ENCODE results near the gene ATP6AP1. TPM values are rescaled to one million over a fixed set of nuclear protein-coding genes. Genes with fewer than 3 reads are reported as not detected.

Gene ATP6AP1
- total and polyA plus RNA-seq, 9 of the 15 experiments (the other 6 are each of a cell fraction or from before 2014, with no cell fraction given) = 8.3 to 90.5 (median 52.9) TPM

DNA sequence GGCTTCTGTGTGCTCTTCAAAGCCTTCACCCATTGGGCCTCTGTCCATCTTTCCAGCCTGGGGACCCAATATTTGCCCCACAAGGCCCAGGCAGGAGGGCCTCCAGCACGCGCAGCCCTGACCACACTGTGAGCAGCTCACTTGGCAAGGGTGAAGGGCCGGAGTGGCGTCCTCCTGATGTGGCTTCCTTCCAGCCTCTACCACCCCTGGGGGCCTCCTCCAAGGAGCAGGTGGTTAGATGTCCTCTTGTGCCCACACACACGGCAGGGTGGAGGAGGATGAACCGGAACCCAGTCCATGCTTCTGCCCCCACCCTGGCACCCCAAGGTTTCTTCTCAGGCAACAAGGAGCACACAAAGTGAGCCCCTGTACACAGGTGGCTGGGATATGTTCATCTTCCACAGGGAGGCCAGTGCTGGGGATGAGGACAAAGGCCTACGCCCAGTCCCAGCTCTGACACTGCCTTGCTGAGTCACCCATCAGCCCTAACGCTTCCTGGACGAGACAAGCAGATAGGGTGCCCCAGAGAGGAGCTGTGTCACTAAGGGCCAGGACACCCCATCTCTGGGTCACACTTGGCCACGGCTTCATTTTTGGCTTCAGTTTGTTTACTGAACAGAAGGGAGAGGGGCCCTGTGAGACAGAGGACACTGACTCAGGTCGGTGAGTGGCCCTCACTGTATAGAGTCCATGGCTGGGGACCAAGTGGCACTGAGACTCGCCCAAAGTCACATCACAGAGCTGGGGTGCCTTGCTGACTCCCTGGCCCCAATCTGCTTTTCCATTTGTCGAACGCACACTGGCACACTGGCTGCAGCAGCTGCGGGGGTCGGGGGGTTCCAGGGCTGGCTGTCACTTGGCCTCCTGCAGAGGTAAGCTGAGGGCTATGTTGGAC, 56.0 kb downstream of the ATP6AP1 start (continued):
- TF ChIP-seq UBTF (IDR thresholded peaks at IDR 0.05; ENCODE audit: borderline replicate concordance in 1 of 2, low read depth in 2 of 2, low read length in 2 of 2) = peak in 1 of 2 experiments; percentile 72; a peak in 1 of 4 replicates
- TF ChIP-seq MAFK (IDR thresholded peaks at IDR 0.05; ENCODE audit: low read length) = peak; percentile 87
- 0 out of 2 replicates have a peak, but pooled peaks have one; percentile 44 for TF ChIP-seq SMARCE1 (IDR thresholded peaks at IDR 0.05)
- TF ChIP-seq, protein P1, sequence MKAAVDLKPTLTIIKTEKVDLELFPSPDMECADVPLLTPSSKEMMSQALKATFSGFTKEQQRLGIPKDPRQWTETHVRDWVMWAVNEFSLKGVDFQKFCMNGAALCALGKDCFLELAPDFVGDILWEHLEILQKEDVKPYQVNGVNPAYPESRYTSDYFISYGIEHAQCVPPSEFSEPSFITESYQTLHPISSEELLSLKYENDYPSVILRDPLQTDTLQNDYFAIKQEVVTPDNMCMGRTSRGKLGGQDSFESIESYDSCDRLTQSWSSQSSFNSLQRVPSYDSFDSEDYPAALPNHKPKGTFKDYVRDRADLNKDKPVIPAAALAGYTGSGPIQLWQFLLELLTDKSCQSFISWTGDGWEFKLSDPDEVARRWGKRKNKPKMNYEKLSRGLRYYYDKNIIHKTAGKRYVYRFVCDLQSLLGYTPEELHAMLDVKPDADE (conservative IDR thresholded peaks at IDR 0.05; ENCODE audit: control insufficient read depth, low read depth, low read length) = no peak
- TF ChIP-seq ZNF282 (CRISPR knock-in tag; IDR thresholded peaks at IDR 0.05) = no peak
- TF ChIP-seq RB1 (IDR thresholded peaks at IDR 0.05; ENCODE audit: low read depth) = peak; percentile 17; the same call in 1 of the 2 replicates
- TF ChIP-seq FOSL1 (tag; conservative IDR thresholded peaks at IDR 0.05) = peak; percentile 82
- no peak for TF ChIP-seq NR4A1 (CRISPR knock-in tag; IDR thresholded peaks at IDR 0.05)
- peak; percentile 50; the same call in 1 of the 2 replicates for TF ChIP-seq NR4A1 (tag; IDR thresholded peaks at IDR 0.05)
- TF ChIP-seq, protein P2, sequence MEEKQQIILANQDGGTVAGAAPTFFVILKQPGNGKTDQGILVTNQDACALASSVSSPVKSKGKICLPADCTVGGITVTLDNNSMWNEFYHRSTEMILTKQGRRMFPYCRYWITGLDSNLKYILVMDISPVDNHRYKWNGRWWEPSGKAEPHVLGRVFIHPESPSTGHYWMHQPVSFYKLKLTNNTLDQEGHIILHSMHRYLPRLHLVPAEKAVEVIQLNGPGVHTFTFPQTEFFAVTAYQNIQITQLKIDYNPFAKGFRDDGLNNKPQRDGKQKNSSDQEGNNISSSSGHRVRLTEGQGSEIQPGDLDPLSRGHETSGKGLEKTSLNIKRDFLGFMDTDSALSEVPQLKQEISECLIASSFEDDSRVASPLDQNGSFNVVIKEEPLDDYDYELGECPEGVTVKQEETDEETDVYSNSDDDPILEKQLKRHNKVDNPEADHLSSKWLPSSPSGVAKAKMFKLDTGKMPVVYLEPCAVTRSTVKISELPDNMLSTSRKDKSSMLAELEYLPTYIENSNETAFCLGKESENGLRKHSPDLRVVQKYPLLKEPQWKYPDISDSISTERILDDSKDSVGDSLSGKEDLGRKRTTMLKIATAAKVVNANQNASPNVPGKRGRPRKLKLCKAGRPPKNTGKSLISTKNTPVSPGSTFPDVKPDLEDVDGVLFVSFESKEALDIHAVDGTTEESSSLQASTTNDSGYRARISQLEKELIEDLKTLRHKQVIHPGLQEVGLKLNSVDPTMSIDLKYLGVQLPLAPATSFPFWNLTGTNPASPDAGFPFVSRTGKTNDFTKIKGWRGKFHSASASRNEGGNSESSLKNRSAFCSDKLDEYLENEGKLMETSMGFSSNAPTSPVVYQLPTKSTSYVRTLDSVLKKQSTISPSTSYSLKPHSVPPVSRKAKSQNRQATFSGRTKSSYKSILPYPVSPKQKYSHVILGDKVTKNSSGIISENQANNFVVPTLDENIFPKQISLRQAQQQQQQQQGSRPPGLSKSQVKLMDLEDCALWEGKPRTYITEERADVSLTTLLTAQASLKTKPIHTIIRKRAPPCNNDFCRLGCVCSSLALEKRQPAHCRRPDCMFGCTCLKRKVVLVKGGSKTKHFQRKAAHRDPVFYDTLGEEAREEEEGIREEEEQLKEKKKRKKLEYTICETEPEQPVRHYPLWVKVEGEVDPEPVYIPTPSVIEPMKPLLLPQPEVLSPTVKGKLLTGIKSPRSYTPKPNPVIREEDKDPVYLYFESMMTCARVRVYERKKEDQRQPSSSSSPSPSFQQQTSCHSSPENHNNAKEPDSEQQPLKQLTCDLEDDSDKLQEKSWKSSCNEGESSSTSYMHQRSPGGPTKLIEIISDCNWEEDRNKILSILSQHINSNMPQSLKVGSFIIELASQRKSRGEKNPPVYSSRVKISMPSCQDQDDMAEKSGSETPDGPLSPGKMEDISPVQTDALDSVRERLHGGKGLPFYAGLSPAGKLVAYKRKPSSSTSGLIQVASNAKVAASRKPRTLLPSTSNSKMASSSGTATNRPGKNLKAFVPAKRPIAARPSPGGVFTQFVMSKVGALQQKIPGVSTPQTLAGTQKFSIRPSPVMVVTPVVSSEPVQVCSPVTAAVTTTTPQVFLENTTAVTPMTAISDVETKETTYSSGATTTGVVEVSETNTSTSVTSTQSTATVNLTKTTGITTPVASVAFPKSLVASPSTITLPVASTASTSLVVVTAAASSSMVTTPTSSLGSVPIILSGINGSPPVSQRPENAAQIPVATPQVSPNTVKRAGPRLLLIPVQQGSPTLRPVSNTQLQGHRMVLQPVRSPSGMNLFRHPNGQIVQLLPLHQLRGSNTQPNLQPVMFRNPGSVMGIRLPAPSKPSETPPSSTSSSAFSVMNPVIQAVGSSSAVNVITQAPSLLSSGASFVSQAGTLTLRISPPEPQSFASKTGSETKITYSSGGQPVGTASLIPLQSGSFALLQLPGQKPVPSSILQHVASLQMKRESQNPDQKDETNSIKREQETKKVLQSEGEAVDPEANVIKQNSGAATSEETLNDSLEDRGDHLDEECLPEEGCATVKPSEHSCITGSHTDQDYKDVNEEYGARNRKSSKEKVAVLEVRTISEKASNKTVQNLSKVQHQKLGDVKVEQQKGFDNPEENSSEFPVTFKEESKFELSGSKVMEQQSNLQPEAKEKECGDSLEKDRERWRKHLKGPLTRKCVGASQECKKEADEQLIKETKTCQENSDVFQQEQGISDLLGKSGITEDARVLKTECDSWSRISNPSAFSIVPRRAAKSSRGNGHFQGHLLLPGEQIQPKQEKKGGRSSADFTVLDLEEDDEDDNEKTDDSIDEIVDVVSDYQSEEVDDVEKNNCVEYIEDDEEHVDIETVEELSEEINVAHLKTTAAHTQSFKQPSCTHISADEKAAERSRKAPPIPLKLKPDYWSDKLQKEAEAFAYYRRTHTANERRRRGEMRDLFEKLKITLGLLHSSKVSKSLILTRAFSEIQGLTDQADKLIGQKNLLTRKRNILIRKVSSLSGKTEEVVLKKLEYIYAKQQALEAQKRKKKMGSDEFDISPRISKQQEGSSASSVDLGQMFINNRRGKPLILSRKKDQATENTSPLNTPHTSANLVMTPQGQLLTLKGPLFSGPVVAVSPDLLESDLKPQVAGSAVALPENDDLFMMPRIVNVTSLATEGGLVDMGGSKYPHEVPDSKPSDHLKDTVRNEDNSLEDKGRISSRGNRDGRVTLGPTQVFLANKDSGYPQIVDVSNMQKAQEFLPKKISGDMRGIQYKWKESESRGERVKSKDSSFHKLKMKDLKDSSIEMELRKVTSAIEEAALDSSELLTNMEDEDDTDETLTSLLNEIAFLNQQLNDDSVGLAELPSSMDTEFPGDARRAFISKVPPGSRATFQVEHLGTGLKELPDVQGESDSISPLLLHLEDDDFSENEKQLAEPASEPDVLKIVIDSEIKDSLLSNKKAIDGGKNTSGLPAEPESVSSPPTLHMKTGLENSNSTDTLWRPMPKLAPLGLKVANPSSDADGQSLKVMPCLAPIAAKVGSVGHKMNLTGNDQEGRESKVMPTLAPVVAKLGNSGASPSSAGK (IDR thresholded peaks at IDR 0.05) = peak; percentile 39
- TF ChIP-seq HIVEP1 (CRISPR knock-in tag; IDR thresholded peaks at IDR 0.05) = 0 out of 2 replicates have a peak, but pooled peaks have one; percentile 46

Measured in K562 (cell line).